HS-5 (cell line): ENCODE results near the gene CUBN.
"Not testable (repeated sequence)": the region's sequence is repeated elsewhere in the genome, so short reads cannot be mapped to it uniquely, and the experiment has no call there.

Source experiments
- DNase-seq: peaks from one replicate; pipeline ENCODE4 v3.0.0-alpha.2; 2012; ENCODE audit warnings: low read depth

CUBN gene

GRCh38 chr10:17013131-17013983 is 116.3 kb downstream of the CUBN start:
- not testable (repeated sequence) for DNase-seq

- DNase-seq, result not testable (repeated sequence)
Measured at GRCh38 chr10:17012731-17013130, 116.9 kb downstream of the CUBN start.

GRCh38 chr10:17010363-17011145 is 119.1 kb downstream of the CUBN start:
- no peak for DNase-seq

- no peak for DNase-seq
Measured at GRCh38 chr10:17009212-17009700, 120.4 kb downstream of the CUBN start.

- no peak for DNase-seq
Measured at GRCh38 chr10:17007418-17007770, 122.2 kb downstream of the CUBN start.

- no peak for DNase-seq
Measured at GRCh38 chr10:17006631-17007417, 122.8 kb downstream of the CUBN start.

GRCh38 chr10:17005621-17006566 is 123.7 kb downstream of the CUBN start:
- DNase-seq, result no peak

GRCh38 chr10:17004801-17005380 is 124.7 kb downstream of the CUBN start:
- DNase-seq, result no peak

- DNase-seq, result no peak
Measured at GRCh38 chr10:17003651-17004286, 125.8 kb downstream of the CUBN start.

GRCh38 chr10:17003151-17003550 is 126.5 kb downstream of the CUBN start:
- no peak for DNase-seq

- no peak for DNase-seq
Measured at GRCh38 chr10:17001961-17002749, 127.5 kb downstream of the CUBN start.

- no peak for DNase-seq
Measured at GRCh38 chr10:17001297-17001744, 128.3 kb downstream of the CUBN start.

- no peak for DNase-seq
Measured at GRCh38 chr10:16999665-17000451, 129.8 kb downstream of the CUBN start.

- no peak for DNase-seq
Measured at GRCh38 chr10:16996530-16996964, 133.1 kb downstream of the CUBN start.

GRCh38 chr10:16995867-16996529 is 133.6 kb downstream of the CUBN start:
- DNase-seq, result no peak

GRCh38 chr10:16993186-16993585 is 136.4 kb downstream of the CUBN start:
- no peak for DNase-seq

- no peak for DNase-seq
Measured at GRCh38 chr10:16992611-16993119, 136.9 kb downstream of the CUBN start.

- DNase-seq, result no peak
Measured at GRCh38 chr10:16991011-16991410, 138.6 kb downstream of the CUBN start.
